ENCODE data around the gene FBLN1.

GRCh38 chr22:45563362-45564040 lies 60.8 kb downstream of the FBLN1 start:
- TF ChIP-seq POLR2A (IDR thresholded peaks at IDR 0.05; ENCODE audit: low read length) (no peak), GATA1 (IDR thresholded peaks at IDR 0.05; ENCODE audit: low read depth, low read length) (no peak)
